Neural progenitor cell (in vitro differentiated cells): Measurements from ENCODE around the gene VKORC1. TPM values are rescaled to one million over a fixed set of nuclear protein-coding genes. Genes with fewer than 3 reads are reported as not detected.
A peak's percentile ranks its signal among the peaks of the same experiment; 100 is the strongest.

Source experiments
- DNase-seq: peaks from one replicate; pipeline ENCODE4 v3.0.0-alpha.2; 2016; ENCODE audit warnings: low spot score
- H2AFZ ChIP-seq: fragments of 200-600 bp; sonication (generic); replicated peaks from 2 replicates; pipeline ENCODE4 v1.6.1; 2016; ENCODE audit warnings: antibody characterized with exemption
- H3F3A ChIP-seq: fragments of 200-600 bp; sonication (generic); 2 replicates; pipeline ENCODE4 v1.6.1; 2016; ENCODE audit warnings: antibody characterized with exemption, low read depth
- H3K27ac ChIP-seq: fragments of 200-600 bp; sonication (generic); 2 replicates; pipeline ENCODE4 v1.5.1; 2016; ENCODE audit warnings: mild to moderate bottlenecking
- H3K27me3 ChIP-seq: fragments of 200-600 bp; sonication (generic); 2 replicates; pipeline ENCODE4 v1.6.1; 2016; ENCODE audit warnings: mild to moderate bottlenecking, moderate library complexity
- H3K36me3 ChIP-seq: fragments of 200-600 bp; sonication (generic); 2 replicates; pipeline ENCODE4 v1.5.1; 2016
- H3K4me1 ChIP-seq: fragments of 200-600 bp; sonication (generic); 2 replicates; pipeline ENCODE4 v1.6.1; 2016; ENCODE audit warnings: mixed run types
- H3K4me2 ChIP-seq: fragments of 200-600 bp; sonication (generic); 2 replicates; pipeline ENCODE4 v1.6.1; 2016
- H3K4me3 ChIP-seq: fragments of 200-600 bp; sonication (generic); 2 replicates; pipeline ENCODE4 v1.5.1; 2016
- H3K79me2 ChIP-seq: fragments of 200-600 bp; sonication (generic); 2 replicates; pipeline ENCODE4 v1.6.1; 2016; ENCODE audit warnings: low read depth
- H3K9ac ChIP-seq: fragments of 200-600 bp; sonication (generic); 2 replicates; pipeline ENCODE4 v1.6.1; 2016
- H3K9me3 ChIP-seq: fragments of 200-600 bp; sonication (generic); 2 replicates; pipeline ENCODE4 v1.5.1; 2016; ENCODE audit warnings: low read depth
- H4K20me1 ChIP-seq: fragments of 200-600 bp; sonication (generic); 2 replicates; pipeline ENCODE4 v1.6.1; 2016; ENCODE audit warnings: low read depth
- H3K27ac Mint-ChIP-seq: 3 replicates; pipeline ENCODE4 v1.8.0; 2021; ENCODE audit warnings: mixed read lengths
- H3K27me3 Mint-ChIP-seq: 2 replicates; pipeline ENCODE4 v1.8.0; 2022; ENCODE audit warnings: low read depth, mild to moderate bottlenecking, inconsistent platforms, moderate library complexity, mixed read lengths; ENCODE audit not compliant: insufficient read depth
- H3K36me3 Mint-ChIP-seq: 3 replicates; pipeline ENCODE4 v1.8.0; 2021; ENCODE audit warnings: mixed read lengths
- H3K4me1 Mint-ChIP-seq: 3 replicates; pipeline ENCODE4 v1.8.0; 2021; ENCODE audit warnings: mixed read lengths
- H3K4me3 Mint-ChIP-seq: 3 replicates; pipeline ENCODE4 v1.8.0; 2021; ENCODE audit warnings: mild to moderate bottlenecking, moderate library complexity, mixed read lengths
- H3K9me3 Mint-ChIP-seq: 3 replicates; pipeline ENCODE4 v1.8.0; 2020; ENCODE audit warnings: mixed read lengths
- CTCF ChIP-seq: fragments of 200-600 bp; sonication (generic); IDR thresholded peaks from 2 replicates; pipeline ENCODE4 v1.5.1; 2017; ENCODE audit warnings: antibody characterized with exemption, mild to moderate bottlenecking
- EZH2 ChIP-seq: fragments of 200-600 bp; sonication (generic); IDR thresholded peaks from 2 replicates; pipeline ENCODE4 v1.6.1; 2017; ENCODE audit warnings: antibody characterized with exemption, mild to moderate bottlenecking, moderate library complexity
- EZH2phosphoT487 ChIP-seq: fragments of 200-600 bp; sonication (generic); IDR thresholded peaks from 2 replicates; pipeline ENCODE4 v1.6.1; 2017; ENCODE audit warnings: antibody characterized with exemption
- total RNA-seq: library from RNA; depleted of rRNA; stranded (reverse); fragments of >200 nt; gene quantifications from 2 replicates; pipeline ENCODE4 v1.2.3, GENCODE V29; 2015; ENCODE audit warnings: low replicate concordance

VKORC1 gene
- total RNA-seq, 1 donor from 2014 or later = 95.9 TPM

GRCh38 chr16:31134091-31134571 lies 39.5 kb upstream of the VKORC1 start:
- Histone ChIP-seq H3K27me3 (no peaks in the 10 kb centered on the region), H3K4me1 (peaks cover 16% of the 10 kb centered on the region), H3K4me3 (peak overlapping the region; percentile 60), H3K9me3 (no peaks in the 10 kb centered on the region), H3K79me2 (no peaks in the 10 kb centered on the region), H2AFZ (no peak overlapping the region), H3K9ac (no peak overlapping the region), H4K20me1 (peaks cover 6% of the 10 kb centered on the region), H3K27ac (no peak overlapping the region), H3K36me3 (no peaks in the 10 kb centered on the region), H3F3A (peaks cover 20% of the 10 kb centered on the region), H3K4me2 (peak overlapping the region; percentile 86)
- TF ChIP-seq EZH2phosphoT487 (no peak), EZH2 (no peak), CTCF (no peak)
- peaks cover 7% of the 10 kb centered on the region for H3K36me3 Mint-ChIP-seq
- no peaks in the 10 kb centered on the region for H3K9me3 Mint-ChIP-seq
- H3K27ac Mint-ChIP-seq = peak overlapping the region; percentile 61
- DNase-seq = no peak
- H3K27me3 Mint-ChIP-seq = peaks cover 9% of the 10 kb centered on the region
- peaks cover 28% of the 10 kb centered on the region for H3K4me1 Mint-ChIP-seq
- peak overlapping the region; percentile 14 for H3K4me3 Mint-ChIP-seq

- no peak overlapping the region for H3K4me2 ChIP-seq
- Mint-ChIP-seq H3K27me3 (peaks cover 9% of the 10 kb centered on the region), H3K4me1 (peaks cover 25% of the 10 kb centered on the region), H3K9me3 (no peaks in the 10 kb centered on the region), H3K27ac (no peak overlapping the region), H3K36me3 (peaks cover 7% of the 10 kb centered on the region), H3K4me3 (peak overlapping the region; percentile 66)
- no peak for DNase-seq
- no peaks in the 10 kb centered on the region for H3K27me3 ChIP-seq
- H3K4me3 ChIP-seq = no peak overlapping the region
- H3K4me1 ChIP-seq = peaks cover 16% of the 10 kb centered on the region
- peaks cover 6% of the 10 kb centered on the region for H4K20me1 ChIP-seq
- TF ChIP-seq EZH2phosphoT487 = no peak
- no peak for TF ChIP-seq CTCF
- TF ChIP-seq EZH2 = no peak
- H2AFZ ChIP-seq = no peak overlapping the region
- no peak overlapping the region for H3K27ac ChIP-seq
- H3K79me2 ChIP-seq = no peaks in the 10 kb centered on the region
- H3F3A ChIP-seq = peaks cover 20% of the 10 kb centered on the region
- no peaks in the 10 kb centered on the region for H3K9me3 ChIP-seq
- H3K36me3 ChIP-seq = no peaks in the 10 kb centered on the region
- H3K9ac ChIP-seq = no peak overlapping the region
Observed at GRCh38 chr16:31133046-31133501, 38.5 kb upstream of the VKORC1 start.

GRCh38 chr16:31132303-31132979 lies 37.8 kb upstream of the VKORC1 start:
- no peak overlapping the region for H3K9ac ChIP-seq
- no peaks in the 10 kb centered on the region for H3K9me3 Mint-ChIP-seq
- no peak overlapping the region for H2AFZ ChIP-seq
- no peaks in the 10 kb centered on the region for H3K36me3 ChIP-seq
- no peak overlapping the region for H3K27ac Mint-ChIP-seq
- no peak for TF ChIP-seq EZH2
- TF ChIP-seq EZH2phosphoT487 = no peak
- TF ChIP-seq CTCF = no peak
- no peaks in the 10 kb centered on the region for H3K79me2 ChIP-seq
- peaks cover 16% of the 10 kb centered on the region for H3K4me1 ChIP-seq
- H3K4me1 Mint-ChIP-seq = peaks cover 25% of the 10 kb centered on the region
- H3K4me3 Mint-ChIP-seq = no peak overlapping the region
- no peak overlapping the region for H3K4me3 ChIP-seq
- H3K36me3 Mint-ChIP-seq = peaks cover 11% of the 10 kb centered on the region
- H3K27me3 ChIP-seq = no peaks in the 10 kb centered on the region
- H3K9me3 ChIP-seq = no peaks in the 10 kb centered on the region
- no peak for DNase-seq
- peaks cover 20% of the 10 kb centered on the region for H3F3A ChIP-seq
- no peak overlapping the region for H3K27ac ChIP-seq
- peaks cover 6% of the 10 kb centered on the region for H4K20me1 ChIP-seq
- peaks cover 9% of the 10 kb centered on the region for H3K27me3 Mint-ChIP-seq
- no peak overlapping the region for H3K4me2 ChIP-seq
